DMS114 treated with DMSO at 0.1 percent for 48 hours (cell line): ENCODE measurements around the gene DPF1.
"Not testable (repeated sequence)": the region's sequence is repeated elsewhere in the genome, so short reads cannot be mapped to it uniquely, and the experiment has no call there.

ENCODE experiments used
- DNase-seq: peaks from one replicate; lab custom pipeline; 2025; ENCODE audit not compliant: unreplicated experiment; lab: John Stamatoyannopoulos, UW

Gene DPF1

DNA sequence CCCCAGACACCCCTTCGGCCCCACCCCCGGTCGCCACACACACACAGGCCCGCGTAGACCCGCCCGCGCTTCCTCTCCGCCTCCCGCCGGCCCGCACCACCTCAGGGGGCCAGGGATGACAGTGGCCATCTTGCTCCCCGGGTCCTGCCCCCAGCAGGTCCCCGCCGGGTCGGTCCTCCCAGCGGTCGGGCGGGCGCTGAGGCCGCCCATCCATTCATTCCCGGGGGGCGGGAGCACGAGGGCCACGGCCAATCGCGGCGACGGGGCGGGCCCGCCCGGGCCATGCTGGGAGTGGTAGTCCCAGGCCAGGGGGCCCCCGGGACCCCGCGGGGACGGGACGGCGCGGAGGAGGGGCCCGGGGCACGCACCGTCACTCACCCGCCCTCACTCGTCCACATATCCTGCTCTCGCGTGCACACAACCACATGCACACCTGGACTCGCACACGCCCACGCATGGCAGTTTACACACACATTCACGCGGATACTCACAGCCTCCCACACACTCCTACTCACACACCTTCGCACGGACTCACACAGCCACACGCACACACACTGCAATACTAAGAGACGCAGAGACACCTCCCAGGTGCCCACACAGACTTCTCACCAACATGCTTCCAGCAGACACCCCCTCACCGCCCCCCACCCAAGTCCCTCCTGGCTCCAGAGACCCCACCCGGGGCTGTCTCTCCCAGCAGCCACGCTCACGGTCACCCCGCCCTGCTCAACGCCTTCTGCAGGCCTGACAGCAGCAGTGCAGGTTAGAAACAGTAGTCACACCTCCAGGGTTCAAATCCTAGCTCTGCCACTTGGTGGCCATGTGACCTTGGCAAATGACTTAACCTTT lies at the start of gene DPF1:
Gene DPF1 (minus strand): TSS at position 209 of the 849 bp plus-strand sequence. CDS start 80 bp downstream, at position 129.
- peak; percentile 72 for DNase-seq

GRCh38 chr19:38273499-38273898 lies 49.5 kb upstream of the DPF1 start:
- DNase-seq = no peak

- no peak for DNase-seq
These were observed 46.7 kb upstream of the DPF1 start for GRCh38 chr19:38270587-38271167.

DNA sequence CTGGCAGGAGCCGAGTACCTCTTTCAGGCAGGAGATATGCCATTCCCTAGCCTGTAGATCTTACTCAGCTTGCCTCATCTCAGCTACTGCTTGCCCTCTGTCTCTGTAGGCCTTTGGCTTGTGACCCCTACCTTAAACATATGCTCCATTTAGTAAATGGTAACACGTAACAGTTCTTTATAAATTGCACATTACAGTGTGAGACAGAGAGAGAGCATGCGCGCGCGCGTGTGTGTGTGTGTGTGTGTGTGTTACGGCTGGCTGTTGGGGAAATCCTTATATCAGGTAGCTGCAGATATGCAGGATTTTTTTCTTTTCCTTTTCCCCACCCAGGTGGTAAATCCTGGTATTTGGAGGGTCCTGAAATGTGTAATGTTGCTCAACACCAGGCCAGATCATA lies 44.5 kb upstream of the DPF1 start:
- DNase-seq = no peak

GRCh38 chr19:38267761-38268483 lies 43.9 kb upstream of the DPF1 start:
- DNase-seq = no peak

DNA sequence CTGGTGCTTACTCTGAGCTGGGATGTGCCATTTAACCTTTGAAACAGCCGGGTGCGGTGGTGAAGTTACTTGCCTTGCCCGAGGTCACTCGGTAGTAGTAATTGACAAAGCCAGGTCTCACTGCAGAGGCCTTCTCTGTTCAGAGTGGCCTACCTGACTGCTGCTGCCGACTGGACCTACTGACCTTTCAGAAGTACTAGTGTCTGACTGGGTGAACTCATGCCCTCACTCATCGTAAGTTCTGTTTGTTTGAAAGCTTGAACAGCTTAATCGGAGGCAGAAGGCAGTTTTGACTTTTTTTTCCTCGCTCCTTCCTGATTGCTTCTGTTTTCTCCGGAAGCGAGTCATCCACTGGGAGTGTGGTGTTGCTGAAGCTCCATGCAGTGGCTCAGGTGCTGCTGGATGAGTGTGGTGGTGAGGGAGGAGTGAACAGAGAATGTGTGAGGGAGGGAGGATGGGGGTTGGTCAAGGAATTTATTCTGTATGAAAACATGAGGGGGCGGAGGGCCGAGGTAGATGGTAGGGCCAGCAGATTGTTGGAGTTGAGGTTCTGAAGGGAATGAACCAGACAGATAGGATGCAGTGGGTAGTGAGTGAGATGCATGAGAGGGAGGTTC lies 43.1 kb upstream of the DPF1 start:
- DNase-seq = no peak

DNA sequence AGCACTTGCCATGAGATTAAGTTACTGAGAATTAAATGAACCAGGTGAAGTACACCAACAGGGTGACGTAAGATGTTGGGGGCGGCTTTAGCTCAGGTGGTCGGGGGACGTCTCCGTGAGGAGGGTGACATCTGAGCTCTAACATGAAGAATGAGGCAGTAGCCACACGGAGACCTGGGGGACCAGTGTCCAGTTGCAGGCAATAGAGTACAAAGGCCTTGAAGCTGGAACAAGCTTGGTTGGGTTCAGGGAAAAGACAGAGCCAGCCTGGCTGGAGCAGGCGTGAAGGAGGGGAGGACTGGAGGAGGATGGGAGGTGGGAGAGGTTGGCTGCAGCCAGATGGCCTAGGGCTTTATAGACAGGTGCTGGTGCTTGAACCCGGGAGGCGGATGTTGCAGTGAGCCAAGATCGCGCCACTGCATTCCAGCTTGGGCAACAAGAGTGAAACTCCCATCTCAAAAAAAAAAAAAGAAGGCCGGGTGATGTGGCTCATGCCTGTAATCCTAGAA lies 42.0 kb upstream of the DPF1 start:
- DNase-seq = no peak

DNA sequence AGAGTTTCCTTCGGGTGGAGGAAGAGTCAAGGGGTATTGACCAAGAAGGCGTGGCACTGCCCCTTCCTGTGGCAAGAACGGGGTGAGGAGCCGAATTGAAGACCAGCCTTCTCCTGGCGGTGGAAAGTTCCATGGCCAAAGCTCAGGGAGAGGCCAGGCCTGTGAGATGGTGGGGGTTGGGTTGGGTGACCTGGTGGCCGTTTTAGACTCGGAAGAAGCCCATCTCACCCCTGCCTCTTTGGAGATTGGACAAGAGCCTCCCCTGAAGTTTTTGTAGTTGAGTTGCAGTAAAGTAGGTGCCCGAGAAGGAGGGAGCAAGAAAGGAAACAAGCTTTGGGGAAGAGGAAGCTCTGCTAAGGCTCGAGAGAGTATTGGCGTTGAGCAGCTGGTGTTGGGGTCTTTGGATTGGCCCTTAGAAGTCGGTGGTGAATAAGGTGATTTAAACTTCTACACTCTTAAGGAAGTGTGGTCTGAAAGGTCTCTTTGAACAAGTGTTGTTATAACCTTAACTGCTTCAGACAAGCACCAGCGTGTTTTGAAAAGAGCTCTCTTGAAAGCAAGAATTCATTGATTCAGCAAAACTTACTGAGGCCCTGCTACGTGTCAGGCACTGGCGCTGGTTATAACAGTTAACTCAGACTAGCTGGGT lies 41.3 kb upstream of the DPF1 start:
- DNase-seq = no peak

DNA sequence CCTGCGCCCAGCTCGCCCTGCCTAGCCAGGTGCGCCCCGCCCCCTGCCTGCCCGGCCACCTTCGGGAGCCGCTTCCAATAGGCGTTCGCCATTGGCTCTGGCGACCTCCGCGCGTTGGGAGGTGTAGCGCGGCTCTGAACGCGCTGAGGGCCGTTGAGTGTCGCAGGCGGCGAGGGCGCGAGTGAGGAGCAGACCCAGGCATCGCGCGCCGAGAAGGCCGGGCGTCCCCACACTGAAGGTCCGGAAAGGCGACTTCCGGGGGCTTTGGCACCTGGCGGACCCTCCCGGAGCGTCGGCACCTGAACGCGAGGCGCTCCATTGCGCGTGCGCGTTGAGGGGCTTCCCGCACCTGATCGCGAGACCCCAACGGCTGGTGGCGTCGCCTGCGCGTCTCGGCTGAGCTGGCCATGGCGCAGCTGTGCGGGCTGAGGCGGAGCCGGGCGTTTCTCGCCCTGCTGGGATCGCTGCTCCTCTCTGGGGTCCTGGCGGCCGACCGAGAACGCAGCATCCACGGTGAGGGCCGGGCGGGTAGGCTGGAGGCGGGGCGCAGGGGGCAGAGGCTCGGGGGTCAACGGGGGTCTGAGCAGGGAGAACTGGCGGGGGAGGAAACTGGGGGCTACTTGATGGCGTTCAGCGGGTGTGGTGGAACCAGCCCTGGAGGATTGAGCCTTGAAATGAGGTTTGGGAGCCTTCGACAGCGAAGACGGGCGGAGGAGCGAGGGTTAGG lies 40.6 kb upstream of the DPF1 start, which contains the start of gene SPINT2:
Gene SPINT2 (plus strand): TSS at position 88 of the 727 bp plus-strand sequence. CDS start 320 bp downstream, at position 408.
- DNase-seq = no peak

DNA sequence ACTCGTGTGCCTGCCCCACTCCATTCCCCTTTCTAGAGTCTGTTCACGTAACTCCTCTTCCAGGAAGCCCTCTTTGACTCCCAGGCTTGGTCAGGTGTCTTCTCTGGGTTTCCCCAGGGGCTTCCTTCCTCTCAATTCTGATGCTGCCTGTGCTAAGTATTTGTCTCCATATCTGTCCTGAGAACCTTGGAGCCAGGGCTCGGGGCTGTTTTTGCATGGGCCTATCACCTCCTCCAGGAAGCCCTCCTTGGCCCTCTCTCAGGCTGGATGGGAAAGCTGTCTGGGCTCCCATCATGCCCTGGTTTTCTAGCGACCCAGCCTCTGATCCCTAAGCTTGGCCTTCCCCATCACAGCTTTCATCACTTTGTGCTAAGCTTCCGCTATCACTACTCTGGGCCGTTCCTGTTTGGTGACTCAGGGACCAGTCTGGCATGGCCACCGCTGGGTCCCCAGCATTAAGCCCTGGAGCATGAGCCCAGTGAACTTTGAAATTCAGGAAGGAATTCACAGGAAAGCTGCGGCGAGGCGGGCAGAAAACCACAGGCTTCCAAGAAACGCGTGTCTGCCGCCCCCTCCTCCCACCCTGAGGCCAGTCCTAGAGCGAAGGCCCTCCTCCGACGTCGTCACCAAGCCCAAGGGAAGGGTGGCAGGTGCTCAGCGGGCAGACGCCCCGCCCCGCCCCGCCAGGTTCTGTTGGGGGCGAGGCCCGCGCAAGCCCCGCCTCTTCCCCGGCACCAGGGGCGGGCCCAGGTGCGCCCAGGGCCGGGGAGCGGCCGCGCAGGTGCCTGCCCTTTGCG lies 39.9 kb upstream of the DPF1 start:
- peak; percentile 21 for DNase-seq

- DNase-seq = no peak
These were observed 38.7 kb upstream of the DPF1 start for GRCh38 chr19:38262585-38263268.

DNA sequence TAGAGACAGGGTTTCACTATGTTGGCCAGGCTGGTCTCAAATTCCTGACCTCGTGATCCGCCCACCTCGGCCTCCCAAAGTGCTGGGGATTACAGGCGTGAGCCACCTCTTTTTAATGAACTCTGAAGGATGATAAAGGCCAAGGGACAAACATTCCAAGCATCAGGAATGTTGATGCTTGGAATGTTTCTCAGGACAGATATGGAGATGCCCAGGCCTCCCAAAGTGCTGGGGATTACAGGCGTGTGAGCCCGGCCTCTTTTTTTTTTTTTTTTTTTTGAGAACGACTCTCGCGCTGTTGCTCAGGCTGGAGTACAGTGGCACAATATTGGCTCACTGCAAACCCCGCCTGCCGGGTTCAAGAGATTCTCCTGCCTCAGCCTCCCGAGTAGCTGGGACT lies 37.9 kb upstream of the DPF1 start:
- DNase-seq = not testable (repeated sequence)

DNA sequence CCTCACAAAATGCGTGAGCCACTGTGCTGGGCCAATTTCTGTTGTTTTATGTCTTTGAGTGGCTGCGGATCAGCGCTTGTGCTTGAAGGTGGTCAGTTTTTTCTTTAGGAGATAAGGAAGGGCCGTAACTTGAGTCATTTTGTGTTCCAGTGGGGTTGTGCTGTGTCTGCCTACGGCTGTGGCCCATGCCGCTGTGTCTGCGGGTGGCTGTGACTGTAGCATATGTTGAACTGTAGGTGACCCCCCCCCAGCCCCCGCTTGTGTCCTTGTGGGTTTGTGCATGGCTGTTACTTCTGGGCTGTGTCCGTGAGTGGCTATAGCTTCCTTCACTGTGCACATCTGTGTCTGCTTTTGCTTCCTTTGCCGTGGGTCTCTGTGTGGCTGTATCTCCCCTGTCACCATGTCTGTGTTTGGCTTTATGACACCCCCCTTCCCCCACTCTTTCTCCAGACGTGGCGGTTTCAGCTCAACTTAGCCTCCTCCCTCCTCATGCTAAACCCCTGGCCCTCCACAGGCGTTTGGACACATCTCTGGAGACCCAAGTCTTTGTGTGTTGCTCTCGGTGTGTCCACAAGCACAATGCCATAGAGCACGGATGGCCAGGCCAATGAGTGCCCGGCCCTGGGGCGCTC lies 31.5 kb upstream of the DPF1 start:
- DNase-seq = no peak

DNA sequence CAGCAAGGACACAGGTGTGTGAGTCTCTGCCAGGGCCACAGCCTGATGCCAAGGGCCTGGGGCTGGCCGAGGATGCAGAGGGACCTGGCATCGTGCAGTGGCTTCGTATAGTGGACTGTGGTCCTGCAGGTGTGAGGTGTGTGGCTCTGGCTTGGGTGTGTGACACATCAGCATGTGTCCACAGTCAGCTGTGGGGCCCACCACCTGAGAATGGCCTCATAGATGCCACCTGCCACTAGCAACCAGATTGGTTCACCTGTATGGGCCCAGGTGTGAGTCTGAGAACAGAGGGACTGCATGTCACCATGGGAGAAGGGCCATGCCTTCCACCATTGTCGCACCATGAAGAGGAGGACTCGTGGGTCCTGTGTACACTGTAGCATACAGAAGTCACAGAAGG lies 29.8 kb upstream of the DPF1 start:
- DNase-seq = no peak

DNA sequence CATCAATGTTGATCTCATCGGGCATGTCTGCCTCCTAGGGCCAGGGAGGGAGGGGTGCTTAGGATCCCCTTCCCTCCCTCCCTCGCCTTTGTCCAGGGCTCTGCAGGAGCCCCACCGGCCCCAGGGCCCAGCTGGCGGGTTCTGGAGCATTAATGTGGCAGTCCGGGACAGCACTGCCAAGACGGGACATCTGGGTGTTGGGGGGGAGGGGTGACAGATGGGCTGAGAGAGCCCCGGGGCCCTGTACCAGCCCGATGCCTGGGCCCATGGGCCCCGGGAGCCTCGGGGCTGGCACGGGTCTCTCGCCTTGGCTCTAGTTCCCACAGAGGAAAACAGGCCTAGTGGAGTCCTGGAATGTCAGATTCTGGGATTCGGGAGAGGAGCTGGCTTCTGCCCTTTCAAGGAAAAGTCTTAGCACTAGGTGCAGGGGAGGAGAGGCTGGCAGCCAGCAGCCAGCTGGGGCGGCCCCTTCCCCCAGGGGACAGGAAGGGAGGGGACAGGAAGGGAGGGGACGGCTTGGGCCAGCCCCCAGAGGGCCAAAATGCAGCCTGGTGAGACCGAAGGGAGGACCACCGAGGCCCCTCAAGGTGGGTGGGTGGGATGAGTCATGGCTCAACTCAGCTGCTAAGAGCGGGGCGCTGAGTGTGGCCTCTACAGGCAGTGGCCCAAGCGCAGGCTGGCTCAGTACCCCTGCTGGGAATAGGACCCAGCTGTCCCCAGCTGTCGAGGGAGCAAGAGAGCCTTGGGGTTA lies 29.1 kb upstream of the DPF1 start:
- no peak for DNase-seq

DNA sequence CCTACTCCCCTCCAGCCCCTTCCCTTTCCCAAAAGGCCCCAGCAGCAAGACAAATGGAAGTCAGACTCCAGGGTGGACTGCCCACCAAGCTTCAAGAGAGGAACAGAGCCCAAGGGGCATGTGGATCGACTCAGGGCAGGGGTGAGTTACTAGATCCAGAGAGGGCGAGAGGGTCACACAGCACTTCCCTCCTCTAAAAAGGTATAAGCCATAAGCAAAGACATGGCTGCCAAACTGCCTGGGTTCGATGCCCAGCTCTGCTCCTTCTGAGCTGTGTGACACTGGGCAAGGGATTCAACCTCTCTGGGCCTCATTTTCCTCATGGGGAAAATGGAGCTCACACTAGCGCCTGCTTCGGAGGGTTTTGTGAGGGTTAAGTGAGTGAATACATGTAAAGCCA lies 28.4 kb upstream of the DPF1 start:
- no peak for DNase-seq

DNA sequence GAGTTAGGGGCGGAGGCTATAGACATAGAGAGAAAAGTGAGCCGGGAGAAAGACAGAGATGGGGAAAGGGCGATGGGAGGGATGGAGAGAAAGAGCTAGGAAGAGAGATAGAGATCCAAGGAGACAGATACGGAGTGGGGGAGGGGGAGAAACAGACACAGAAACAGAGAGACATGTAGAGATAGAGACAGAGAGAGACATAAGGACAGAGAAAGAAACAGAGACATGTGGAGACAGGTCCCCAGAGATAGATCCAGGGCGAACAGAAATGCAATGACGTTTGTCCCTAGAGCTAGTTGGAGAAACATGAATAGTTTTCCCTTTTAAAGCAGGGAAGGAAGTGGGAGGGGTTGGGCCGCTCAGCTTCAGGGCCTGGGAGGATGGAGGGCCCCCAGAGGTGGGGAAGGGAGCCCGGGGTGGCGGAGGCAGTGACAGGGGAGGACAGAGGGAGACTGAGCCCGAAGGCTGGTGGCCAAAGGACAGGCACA lies 27.6 kb upstream of the DPF1 start:
- DNase-seq = no peak
